H9 (cell line): ENCODE data around the gene PRSS8. TPM values are rescaled to one million over a fixed set of nuclear protein-coding genes. Genes with fewer than 3 reads are reported as not detected.

Experiments used
- DNase-seq: peaks from one replicate; pipeline ENCODE4 v3.0.0-alpha.2; 2017
- H2AFZ ChIP-seq: one replicate; pipeline ENCODE4 v1.6.1; 2013; ENCODE audit warnings: mild to moderate bottlenecking, low read length, control low read depth, moderate library complexity
- H2AK5ac ChIP-seq: 2 replicates; pipeline ENCODE4 v1.6.1; 2013; ENCODE audit warnings: low read length, control low read depth, mixed read lengths; ENCODE audit not compliant: insufficient read length
- H2BK120ac ChIP-seq: one replicate; pipeline ENCODE4 v1.6.1; 2013; ENCODE audit warnings: low read depth, mild to moderate bottlenecking, low read length, control low read depth, inconsistent platforms; ENCODE audit not compliant: poor library complexity, severe bottlenecking
- H2BK12ac ChIP-seq: 2 replicates; pipeline ENCODE4 v1.6.1; 2013; ENCODE audit warnings: low read length, control low read depth, mixed read lengths, low read depth; ENCODE audit not compliant: insufficient read length
- H2BK15ac ChIP-seq: 2 replicates; pipeline ENCODE4 v1.6.1; 2013; ENCODE audit warnings: low read depth, low read length, control low read depth
- H2BK20ac ChIP-seq: one replicate; pipeline ENCODE4 v1.6.1; 2013; ENCODE audit warnings: low read depth, mild to moderate bottlenecking, low read length, control low read depth, inconsistent platforms; ENCODE audit not compliant: poor library complexity, severe bottlenecking
- H2BK5ac ChIP-seq: 2 replicates; pipeline ENCODE4 v1.6.1; 2013; ENCODE audit warnings: low read length, control low read depth, mixed read lengths; ENCODE audit not compliant: insufficient read length
- H3K14ac ChIP-seq: 2 replicates; pipeline ENCODE4 v1.6.1; 2013; ENCODE audit warnings: low read length, control low read depth; ENCODE audit not compliant: insufficient read depth
- H3K18ac ChIP-seq: 2 replicates; pipeline ENCODE4 v1.6.1; 2013; ENCODE audit warnings: low read depth, mild to moderate bottlenecking, mixed read lengths, low read length, control low read depth; ENCODE audit not compliant: insufficient read length
- H3K23ac ChIP-seq: 2 replicates; pipeline ENCODE4 v1.6.1; 2013; ENCODE audit warnings: low read length, control low read depth, mixed read lengths, low read depth; ENCODE audit not compliant: insufficient read length
- H3K23me2 ChIP-seq: 2 replicates; pipeline ENCODE4 v1.6.1; 2013; ENCODE audit warnings: low read depth, mild to moderate bottlenecking, mixed read lengths, low read length, control low read depth; ENCODE audit not compliant: insufficient read length, poor library complexity, severe bottlenecking
- H3K27ac ChIP-seq: 2 replicates; pipeline ENCODE4 v1.5.1; 2013; ENCODE audit warnings: low read length, control low read depth, mixed read lengths, low read depth; ENCODE audit not compliant: insufficient read length
- H3K27me3 ChIP-seq: 2 replicates; pipeline ENCODE4 v1.6.1; 2013; ENCODE audit warnings: low read length, control low read depth, inconsistent platforms; ENCODE audit not compliant: insufficient read depth
- H3K4ac ChIP-seq: 2 replicates; pipeline ENCODE4 v1.6.1; 2013; ENCODE audit warnings: low read depth, mild to moderate bottlenecking, control low read depth, inconsistent platforms, low read length, moderate library complexity
- H3K4me1 ChIP-seq: 2 replicates; pipeline ENCODE4 v1.6.1; 2013; ENCODE audit warnings: low read length, control low read depth, inconsistent platforms; ENCODE audit not compliant: insufficient read depth
- H3K4me2 ChIP-seq: 2 replicates; pipeline ENCODE4 v1.6.1; 2013; ENCODE audit warnings: low read length, control low read depth, mixed read lengths; ENCODE audit not compliant: insufficient read length, insufficient read depth
- H3K56ac ChIP-seq: 2 replicates; pipeline ENCODE4 v1.6.1; 2013; ENCODE audit warnings: low read depth, mild to moderate bottlenecking, mixed read lengths, low read length, control low read depth; ENCODE audit not compliant: insufficient read length
- H3K79me1 ChIP-seq: 2 replicates; pipeline ENCODE4 v1.6.1; 2013; ENCODE audit warnings: low read depth, mild to moderate bottlenecking, moderate library complexity, low read length, control low read depth, inconsistent platforms; ENCODE audit not compliant: insufficient read depth, poor library complexity, severe bottlenecking
- H3K79me2 ChIP-seq: 2 replicates; pipeline ENCODE4 v1.6.1; 2013; ENCODE audit warnings: low read length, control low read depth, inconsistent platforms; ENCODE audit not compliant: insufficient read depth
- H3K9ac ChIP-seq: 2 replicates; pipeline ENCODE4 v1.6.1; 2013; ENCODE audit warnings: low read length, control low read depth, mixed read lengths; ENCODE audit not compliant: insufficient read length; ENCODE audit errors: extremely low read depth
- H3K9me3 ChIP-seq: one replicate; pipeline ENCODE4 v1.6.1; 2013; ENCODE audit warnings: low read depth, low read length, inconsistent platforms; ENCODE audit not compliant: control insufficient read depth
- H3T11ph ChIP-seq: one replicate; pipeline ENCODE4 v1.6.1; 2013; ENCODE audit warnings: mild to moderate bottlenecking, low read length, control low read depth, inconsistent platforms
- H4K20me1 ChIP-seq: one replicate; pipeline ENCODE4 v1.6.1; 2013; ENCODE audit not compliant: control insufficient read depth, insufficient read length, insufficient read depth
- H4K5ac ChIP-seq: 2 replicates; pipeline ENCODE4 v1.6.1; 2013; ENCODE audit warnings: low read depth, mild to moderate bottlenecking, mixed read lengths, low read length, control low read depth; ENCODE audit not compliant: insufficient read length
- H4K8ac ChIP-seq: replicated peaks from 2 replicates; pipeline ENCODE4 v1.6.1; 2013; ENCODE audit warnings: low read length, control low read depth, mixed read lengths, low read depth; ENCODE audit not compliant: insufficient read length
- H4K91ac ChIP-seq: 2 replicates; pipeline ENCODE4 v1.6.1; 2013; ENCODE audit warnings: low read depth, mild to moderate bottlenecking, moderate library complexity, mixed read lengths, low read length, control low read depth; ENCODE audit not compliant: insufficient read length
- H3K27ac Mint-ChIP-seq, 3 experiments: 2 replicates in 2 of 3; 3 replicates in 1 of 3; pipeline ENCODE4 v1.8.0; 2020 to 2021; ENCODE audit warnings: mixed read lengths in 3 of 3, mild to moderate bottlenecking in 1 of 3, moderate library complexity in 1 of 3
- H3K27me3 Mint-ChIP-seq: 2 replicates; pipeline ENCODE4 v1.8.0; 2021; ENCODE audit warnings: low read depth, mild to moderate bottlenecking, moderate library complexity, mixed read lengths
- H3K36me3 Mint-ChIP-seq, 3 experiments: 2 replicates in 2 of 3; 3 replicates in 1 of 3; pipeline ENCODE4 v1.8.0; 2020 to 2021; ENCODE audit warnings: low read depth in 3 of 3, mixed read lengths in 3 of 3; ENCODE audit not compliant: insufficient read depth in 1 of 3
- H3K4me1 Mint-ChIP-seq, 2 experiments: 2 replicates each; pipeline ENCODE4 v1.8.0; 2020; ENCODE audit warnings: mixed read lengths in 2 of 2
- H3K4me3 Mint-ChIP-seq, 2 experiments: 2 replicates in 1 of 2; 3 replicates in 1 of 2; pipeline ENCODE4 v1.8.0; 2020 to 2021; ENCODE audit warnings: mild to moderate bottlenecking in 2 of 2, mixed read lengths in 2 of 2, moderate library complexity in 1 of 2
- H3K9me3 Mint-ChIP-seq, 2 experiments: 2 replicates in 1 of 2; 3 replicates in 1 of 2; pipeline ENCODE4 v1.8.0; 2020; ENCODE audit warnings: mild to moderate bottlenecking in 2 of 2, mixed read lengths in 2 of 2, moderate library complexity in 1 of 2
- CTCF ChIP-seq: fragments of 200-600 bp; sonication (generic); conservative IDR thresholded peaks from 3 replicates; pipeline ENCODE4 v1.8.0; 2021; ENCODE audit warnings: antibody characterized with exemption, mild to moderate bottlenecking
- WGBS: extraction: QIAGEN DNeasy Blood & Tissue Kit; methylation state at CpG from one replicate; pipeline ENCODE4 v1.1.7; 2013; ENCODE audit warnings: missing lambda C conversion rate, low lambda C conversion rate, mixed read lengths; ENCODE audit not compliant: insufficient read length; ENCODE audit errors: extremely low coverage; 5-methylcytosine and 5-hydroxymethylcytosine counted together
- total RNA-seq: library from RNA; stranded (reverse); gene quantifications from 2 replicates; pipeline ENCODE4 v1.2.1, GENCODE V29; 2021

PRSS8 gene
- total RNA-seq, 1 experiment from 2014 or later, result 64.0 TPM

GRCh38 chr16:31167315-31167714 is 31.8 kb upstream of the PRSS8 start:
- Histone ChIP-seq H2BK20ac (no peak overlapping the region), H3K27ac (no peak overlapping the region), H3K4me1 (no peaks in the 10 kb centered on the region), H3K23me2 (no peaks in the 10 kb centered on the region), H3K9ac (no peak overlapping the region), H3K14ac (no peak overlapping the region), H4K5ac (no peak overlapping the region), H4K91ac (no peak overlapping the region), H3K4me2 (no peak overlapping the region), H3K79me2 (no peaks in the 10 kb centered on the region), H3K4ac (no peak overlapping the region), H2BK5ac (no peak overlapping the region), H3K79me1 (no peaks in the 10 kb centered on the region), H3K18ac (no peak overlapping the region), H4K20me1 (no peaks in the 10 kb centered on the region), H3K23ac (no peak overlapping the region), H2BK120ac (no peak overlapping the region), H3K9me3 (no peaks in the 10 kb centered on the region), H2AFZ (no peak overlapping the region), H3T11ph (no peak overlapping the region), H2BK15ac (no peak overlapping the region), H2AK5ac (no peak overlapping the region), H4K8ac (no peak overlapping the region), H2BK12ac (no peak overlapping the region), H3K56ac (no peak overlapping the region), H3K27me3 (no peaks in the 10 kb centered on the region)
- Mint-ChIP-seq H3K27ac (no peak overlapping the region), H3K36me3 (no peaks in the 10 kb centered on the region), H3K9me3 (peaks cover 2 to 8% of the 10 kb centered on the region in 2 experiments; a peak in 2 of 5 replicates), H3K4me1 (peaks cover 12 to 14% of the 10 kb centered on the region in 2 experiments), H3K27me3 (peaks cover 4% of the 10 kb centered on the region; the same call in 1 of the 2 replicates), H3K4me3 (no peak overlapping the region)
- no CpG with 5 or more reads among the region's 8 CpGs for WGBS
- DNase-seq, result no peak
- no peak for TF ChIP-seq CTCF
